WTC11 (cell line): ENCODE data around the gene ABCA1. TPM values are rescaled to one million over a fixed set of nuclear protein-coding genes. Genes with fewer than 3 reads are reported as not detected.
"Not testable (repeated sequence)": the region's sequence is repeated elsewhere in the genome, so short reads cannot be mapped to it uniquely, and the experiment has no call there.

ENCODE experiments used
- ATAC-seq: fragments of 200-7000 bp; cut with Tn5 transposase; 2 replicates; pipeline ENCODE4 v1.10.0; 2021; ENCODE audit warnings: mild to moderate bottlenecking, moderate library complexity
- CTCF ChIA-PET: fragments of 300-600 bp; sonication (Branson Sonifier 250); formaldehyde crosslinking; loops from one replicate; lab custom pipeline; 2021; ENCODE audit warnings: antibody characterized with exemption; lab: Charles Lee
- POLR2A ChIA-PET: fragments of 350-600 bp; sonication (Branson Sonifier 250); formaldehyde crosslinking; loops from one replicate; lab custom pipeline; 2021; ENCODE audit warnings: antibody characterized with exemption; lab: Charles Lee
- DNase-seq: peaks from one replicate; pipeline ENCODE4 v3.0.0; 2021; ENCODE audit warnings: low spot score
- H3K27ac Mint-ChIP-seq: 2 replicates; pipeline ENCODE4 v1.8.0; 2021; ENCODE audit warnings: mixed read lengths
- H3K27me3 Mint-ChIP-seq: 2 replicates; pipeline ENCODE4 v1.8.0; 2021; ENCODE audit warnings: low read depth, mild to moderate bottlenecking, moderate library complexity, mixed read lengths
- H3K36me3 Mint-ChIP-seq: 2 replicates; pipeline ENCODE4 v1.8.0; 2021; ENCODE audit warnings: mixed read lengths
- H3K4me1 Mint-ChIP-seq: 2 replicates; pipeline ENCODE4 v1.8.0; 2022; ENCODE audit warnings: mixed read lengths
- H3K4me3 Mint-ChIP-seq: 2 replicates; pipeline ENCODE4 v1.8.0; 2021; ENCODE audit warnings: mild to moderate bottlenecking, moderate library complexity, mixed read lengths
- H3K9me3 Mint-ChIP-seq: 2 replicates; pipeline ENCODE4 v1.8.0; 2021; ENCODE audit warnings: mixed read lengths
- ATF3 ChIP-seq: sonication (generic); formaldehyde crosslinking; conservative IDR thresholded peaks from 2 replicates; pipeline ENCODE4 v1.8.1; 2022; ENCODE audit warnings: mild to moderate bottlenecking, missing genetic modification reagents
- CBFB ChIP-seq: sonication (generic); formaldehyde crosslinking; IDR thresholded peaks from 2 replicates; pipeline ENCODE4 v1.8.1; 2022; ENCODE audit warnings: mild to moderate bottlenecking, low read depth, missing genetic modification reagents
- GABPB1 ChIP-seq: sonication (generic); formaldehyde crosslinking; IDR thresholded peaks from 2 replicates; pipeline ENCODE4 v1.8.1; 2023; ENCODE audit warnings: mild to moderate bottlenecking, missing genetic modification reagents
- HMGA2 ChIP-seq: fragments of 250-450 bp; sonication (Bioruptor Pico); IDR thresholded peaks from 2 replicates; pipeline ENCODE4 v1.4.0; 2021; ENCODE audit warnings: mild to moderate bottlenecking, moderate library complexity
- MAX ChIP-seq: sonication (generic); formaldehyde crosslinking; IDR thresholded peaks from 2 replicates; pipeline ENCODE4 v1.8.0; 2022; ENCODE audit warnings: mild to moderate bottlenecking, missing genetic modification reagents
- MXD4 ChIP-seq: fragments of 250-450 bp; sonication (Bioruptor Pico); IDR thresholded peaks from 2 replicates; pipeline ENCODE4 v1.8.0; 2021; ENCODE audit warnings: mild to moderate bottlenecking, moderate library complexity, borderline replicate concordance
- RORB ChIP-seq: fragments of 250-450 bp; sonication (Bioruptor Pico); IDR thresholded peaks from 2 replicates; pipeline ENCODE4 v1.9.0; 2021; ENCODE audit warnings: mild to moderate bottlenecking
- SP1 ChIP-seq: sonication (generic); formaldehyde crosslinking; conservative IDR thresholded peaks from 2 replicates; pipeline ENCODE4 v1.8.1; 2022; ENCODE audit warnings: missing genetic modification reagents
- ZBTB21 ChIP-seq: sonication (generic); formaldehyde crosslinking; IDR thresholded peaks from 2 replicates; pipeline ENCODE4 v1.8.1; 2023; ENCODE audit warnings: mild to moderate bottlenecking, missing genetic modification reagents, borderline replicate concordance
- ZNF138 ChIP-seq: sonication (generic); formaldehyde crosslinking; conservative IDR thresholded peaks from 2 replicates; pipeline ENCODE4 v1.8.1; 2022; ENCODE audit warnings: mild to moderate bottlenecking, moderate library complexity, missing genetic modification reagents
- ZNF423 ChIP-seq: fragments of 250-450 bp; sonication (Bioruptor Pico); IDR thresholded peaks from 2 replicates; pipeline ENCODE4 v2.1.2; 2022; ENCODE audit warnings: mild to moderate bottlenecking, moderate library complexity
- total RNA-seq: library from RNA; stranded (reverse); gene quantifications from 3 replicates; pipeline ENCODE4 v1.2.3, GENCODE V29; 2021
- TF ChIP-seq, protein P1 (sequence below): sonication (generic); formaldehyde crosslinking; IDR thresholded peaks from 2 replicates; pipeline ENCODE4 v1.8.1; 2022; ENCODE audit warnings: mild to moderate bottlenecking, moderate library complexity, missing genetic modification reagents
- TF ChIP-seq, protein P2 (sequence below): fragments of 250-450 bp; sonication (Bioruptor Pico); IDR thresholded peaks from 2 replicates; pipeline ENCODE4 v1.9.0; 2021; ENCODE audit warnings: mild to moderate bottlenecking, borderline replicate concordance

The ABCA1 gene
- total RNA-seq, 1 experiment from 2014 or later: 7.8 TPM

DNA sequence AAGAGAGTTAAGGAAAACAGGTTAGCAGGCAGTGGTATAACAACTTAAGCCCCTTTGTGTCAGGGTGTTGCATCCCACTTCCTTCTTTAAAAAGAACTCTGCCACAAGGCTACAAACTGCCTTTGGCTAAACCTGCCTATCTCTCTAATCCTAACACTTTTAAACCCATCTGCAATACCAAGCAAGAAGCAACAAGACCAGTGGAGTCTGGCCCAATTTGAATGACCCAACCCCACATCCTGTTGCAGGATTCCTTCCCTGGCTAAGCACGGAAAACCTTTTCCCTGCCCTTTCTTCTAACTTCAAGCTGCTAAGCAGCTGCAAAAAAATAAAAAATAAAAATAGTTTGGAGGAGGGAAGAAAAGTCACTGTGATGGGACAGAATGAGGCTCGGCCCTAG, 27.1 kb downstream of the ABCA1 start:
- no peak overlapping the region for H3K27ac Mint-ChIP-seq
- no peak overlapping the region for H3K4me3 Mint-ChIP-seq
- ATAC-seq (peak; percentile 34; the same call in 1 of the 2 replicates), DNase-seq (no peak)
- ChIA-PET POLR2A (no interaction called here), CTCF (interaction anchor here (0.9 to 2.6 kb wide), 2 partner anchors 38 to 514 kb away, joined by 3 to 9 read pairs; no protein-coding TSS in a partner anchor)
- H3K9me3 Mint-ChIP-seq: no peaks in the 10 kb centered on the region
- no peaks in the 10 kb centered on the region for H3K27me3 Mint-ChIP-seq
- H3K4me1 Mint-ChIP-seq: peaks cover 31% of the 10 kb centered on the region
- no peaks in the 10 kb centered on the region for H3K36me3 Mint-ChIP-seq
- TF ChIP-seq RORB (CRISPR knock-in tag): no peak
- TF ChIP-seq CBFB (CRISPR knock-in tag): no peak
- no peak for TF ChIP-seq SP1 (CRISPR knock-in tag)
- TF ChIP-seq MAX (CRISPR knock-in tag): no peak
- no peak for TF ChIP-seq ZNF138 (CRISPR knock-in tag)
- TF ChIP-seq ZBTB21 (CRISPR knock-in tag): no peak
- TF ChIP-seq, protein P1, sequence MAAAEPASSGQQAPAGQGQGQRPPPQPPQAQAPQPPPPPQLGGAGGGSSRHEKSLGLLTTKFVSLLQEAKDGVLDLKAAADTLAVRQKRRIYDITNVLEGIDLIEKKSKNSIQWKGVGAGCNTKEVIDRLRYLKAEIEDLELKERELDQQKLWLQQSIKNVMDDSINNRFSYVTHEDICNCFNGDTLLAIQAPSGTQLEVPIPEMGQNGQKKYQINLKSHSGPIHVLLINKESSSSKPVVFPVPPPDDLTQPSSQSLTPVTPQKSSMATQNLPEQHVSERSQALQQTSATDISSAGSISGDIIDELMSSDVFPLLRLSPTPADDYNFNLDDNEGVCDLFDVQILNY (CRISPR knock-in tag): no peak
- no peak for TF ChIP-seq ZNF423 (CRISPR knock-in tag)
- TF ChIP-seq ATF3 (CRISPR knock-in tag): no peak
- TF ChIP-seq, all 79 proteins: peak for 0

DNA sequence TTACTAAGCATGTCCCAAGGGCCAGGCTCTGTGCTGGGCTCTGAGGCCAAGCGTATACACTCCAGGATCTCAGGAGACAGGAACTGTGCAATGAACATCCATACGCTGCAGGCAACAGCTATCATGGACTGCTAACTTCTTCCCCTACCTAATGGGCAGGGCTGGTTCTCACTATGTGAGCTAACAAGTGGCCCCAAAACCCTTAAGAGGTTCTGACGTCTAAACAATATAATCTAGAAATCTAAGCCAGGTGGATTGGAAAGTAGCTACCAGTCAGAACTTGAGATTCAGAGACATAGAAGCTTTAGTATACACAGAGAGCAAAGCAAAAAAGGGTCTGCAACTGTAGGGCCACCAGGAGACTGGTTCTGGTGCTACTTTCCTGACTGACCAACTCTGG, 27.6 kb downstream of the ABCA1 start:
- Mint-ChIP-seq H3K27me3 (no peaks in the 10 kb centered on the region), H3K4me3 (no peak overlapping the region), H3K9me3 (no peaks in the 10 kb centered on the region), H3K27ac (no peak overlapping the region), H3K4me1 (peaks cover 31% of the 10 kb centered on the region), H3K36me3 (no peaks in the 10 kb centered on the region)
- DNase-seq: no peak
- TF ChIP-seq MXD4 (CRISPR knock-in tag): no peak
- POLR2A ChIA-PET: no interaction called here
- CTCF ChIA-PET: interaction anchor here (0.5 to 2.6 kb wide), 3 partner anchors 37 to 515 kb away, joined by 3 to 9 read pairs (median 3); no protein-coding TSS in a partner anchor
- no peak for ATAC-seq

- H3K27ac Mint-ChIP-seq: peak overlapping the region; percentile 27; the same call in 1 of the 2 replicates
- ChIA-PET CTCF (interaction anchor here (0.5 to 2.6 kb wide), 3 partner anchors 37 to 516 kb away, joined by 3 to 9 read pairs (median 3); no protein-coding TSS in a partner anchor), POLR2A (no interaction called here)
- no peak overlapping the region for H3K4me3 Mint-ChIP-seq
- ATAC-seq (no peak), DNase-seq (no peak)
- H3K36me3 Mint-ChIP-seq: no peaks in the 10 kb centered on the region
- peaks cover 31% of the 10 kb centered on the region for H3K4me1 Mint-ChIP-seq
- TF ChIP-seq GABPB1 (CRISPR knock-in tag): peak; percentile 59; the same call in 1 of the 2 replicates
- TF ChIP-seq, protein P2, sequence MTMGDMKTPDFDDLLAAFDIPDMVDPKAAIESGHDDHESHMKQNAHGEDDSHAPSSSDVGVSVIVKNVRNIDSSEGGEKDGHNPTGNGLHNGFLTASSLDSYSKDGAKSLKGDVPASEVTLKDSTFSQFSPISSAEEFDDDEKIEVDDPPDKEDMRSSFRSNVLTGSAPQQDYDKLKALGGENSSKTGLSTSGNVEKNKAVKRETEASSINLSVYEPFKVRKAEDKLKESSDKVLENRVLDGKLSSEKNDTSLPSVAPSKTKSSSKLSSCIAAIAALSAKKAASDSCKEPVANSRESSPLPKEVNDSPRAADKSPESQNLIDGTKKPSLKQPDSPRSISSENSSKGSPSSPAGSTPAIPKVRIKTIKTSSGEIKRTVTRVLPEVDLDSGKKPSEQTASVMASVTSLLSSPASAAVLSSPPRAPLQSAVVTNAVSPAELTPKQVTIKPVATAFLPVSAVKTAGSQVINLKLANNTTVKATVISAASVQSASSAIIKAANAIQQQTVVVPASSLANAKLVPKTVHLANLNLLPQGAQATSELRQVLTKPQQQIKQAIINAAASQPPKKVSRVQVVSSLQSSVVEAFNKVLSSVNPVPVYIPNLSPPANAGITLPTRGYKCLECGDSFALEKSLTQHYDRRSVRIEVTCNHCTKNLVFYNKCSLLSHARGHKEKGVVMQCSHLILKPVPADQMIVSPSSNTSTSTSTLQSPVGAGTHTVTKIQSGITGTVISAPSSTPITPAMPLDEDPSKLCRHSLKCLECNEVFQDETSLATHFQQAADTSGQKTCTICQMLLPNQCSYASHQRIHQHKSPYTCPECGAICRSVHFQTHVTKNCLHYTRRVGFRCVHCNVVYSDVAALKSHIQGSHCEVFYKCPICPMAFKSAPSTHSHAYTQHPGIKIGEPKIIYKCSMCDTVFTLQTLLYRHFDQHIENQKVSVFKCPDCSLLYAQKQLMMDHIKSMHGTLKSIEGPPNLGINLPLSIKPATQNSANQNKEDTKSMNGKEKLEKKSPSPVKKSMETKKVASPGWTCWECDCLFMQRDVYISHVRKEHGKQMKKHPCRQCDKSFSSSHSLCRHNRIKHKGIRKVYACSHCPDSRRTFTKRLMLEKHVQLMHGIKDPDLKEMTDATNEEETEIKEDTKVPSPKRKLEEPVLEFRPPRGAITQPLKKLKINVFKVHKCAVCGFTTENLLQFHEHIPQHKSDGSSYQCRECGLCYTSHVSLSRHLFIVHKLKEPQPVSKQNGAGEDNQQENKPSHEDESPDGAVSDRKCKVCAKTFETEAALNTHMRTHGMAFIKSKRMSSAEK (CRISPR knock-in tag): no peak
- no peaks in the 10 kb centered on the region for H3K27me3 Mint-ChIP-seq
- H3K9me3 Mint-ChIP-seq: no peaks in the 10 kb centered on the region
Measured at GRCh38 chr9:104899759-104900247, 28.2 kb downstream of the ABCA1 start.

- H3K27me3 Mint-ChIP-seq, H3K9me3 Mint-ChIP-seq, H3K27ac Mint-ChIP-seq, DNase-seq, ATAC-seq, H3K36me3 Mint-ChIP-seq, POLR2A ChIA-PET, H3K4me3 Mint-ChIP-seq: not testable (repeated sequence)
- 0 out of 2 replicates have a peak, but pooled peaks have one; percentile 42 for TF ChIP-seq HMGA2 (CRISPR knock-in tag)
- CTCF ChIA-PET: interaction anchor here (2.6 kb wide), 1 partner anchor 35 kb away, joined by 9 read pairs; no protein-coding TSS in a partner anchor
- peaks cover 23% of the 10 kb centered on the region for H3K4me1 Mint-ChIP-seq
Measured at GRCh38 chr9:104898376-104898775, 29.6 kb downstream of the ABCA1 start.
